SK-N-SH (cell line): ENCODE measurements around the gene GPD2. TPM values are rescaled to one million over a fixed set of nuclear protein-coding genes. Genes with fewer than 3 reads are reported as not detected.

Source experiments
- CTCF ChIA-PET: fragments of 300-600, 350-600 bp; formaldehyde crosslinking; extraction: SDS; loops from one replicate; lab custom pipeline; 2021; lab: Yijun Ruan, JAX
- POLR2A ChIA-PET: fragments of 350-600 bp; sonication (Branson Sonifier 250); formaldehyde crosslinking; extraction: SDS; loops from one replicate; lab custom pipeline; 2020; ENCODE audit warnings: antibody characterized with exemption, inconsistent platforms; lab: Yijun Ruan, JAX
- DNase-seq: peaks from one replicate; pipeline ENCODE4 v3.0.0; 2012
- H2AFZ ChIP-seq: fragments of 200-600 bp; sonication (generic); 2 replicates; pipeline ENCODE4 v1.8.1; 2016; ENCODE audit warnings: antibody characterized with exemption, mild to moderate bottlenecking, low read depth
- H3F3A ChIP-seq: fragments of 200-600 bp; sonication (generic); replicated peaks from 2 replicates; pipeline ENCODE3; 2016; ENCODE audit warnings: antibody characterized with exemption, mild to moderate bottlenecking; ENCODE audit not compliant: insufficient read depth
- H3K27ac ChIP-seq, 2 experiments: fragments of 200-500 bp in 1 of 2; fragments of 200-600 bp in 1 of 2; sonication (Bioruptor generic) in 1 of 2; sonication (generic), shearing (Covaris generic) in 1 of 2; 2 replicates each; pipeline versions ENCODE4 v1.5.1 to v1.6.1; 2014 to 2016; ENCODE audit warnings: low read depth in 2 of 2, inconsistent platforms in 1 of 2, low read length in 1 of 2, mild to moderate bottlenecking in 1 of 2, mixed read lengths in 1 of 2
- H3K27me3 ChIP-seq: fragments of 200-600 bp; sonication (generic), shearing (Covaris generic); 2 replicates; pipeline ENCODE4 v1.6.1; 2016; ENCODE audit warnings: mixed run types; ENCODE audit not compliant: insufficient read depth
- H3K36me3 ChIP-seq, 2 experiments: fragments of 200-500 bp in 1 of 2; fragments of 200-600 bp in 1 of 2; sonication (Bioruptor generic) in 1 of 2; sonication (generic) in 1 of 2; replicated peaks in 1 of 2; 2 replicates each; pipeline versions ENCODE3 to v1.5.1; 2014 to 2016; ENCODE audit warnings: low read length in 1 of 2, mild to moderate bottlenecking in 1 of 2; ENCODE audit not compliant: insufficient read depth in 2 of 2, control insufficient read depth in 1 of 2
- H3K4me1 ChIP-seq, 2 experiments: fragments of 200-500 bp in 1 of 2; fragments of 200-600 bp in 1 of 2; sonication (Bioruptor generic) in 1 of 2; sonication (generic), shearing (Covaris generic) in 1 of 2; 2 replicates each; pipeline versions ENCODE4 v1.5.1 to v1.6.1; 2014 to 2016; ENCODE audit warnings: low read depth in 1 of 2, low read length in 1 of 2, mixed run types in 1 of 2; ENCODE audit not compliant: insufficient read depth in 2 of 2, control insufficient read depth in 1 of 2
- H3K4me2 ChIP-seq: fragments of 200-600 bp; sonication (generic), shearing (Covaris generic); 2 replicates; pipeline ENCODE4 v1.6.1; 2017; ENCODE audit warnings: mixed run types
- H3K4me3 ChIP-seq, 2 experiments: fragments of 200-500 bp in 1 of 2; fragments of 200-600 bp in 1 of 2; sonication (Bioruptor generic) in 1 of 2; sonication (generic), shearing (Covaris generic) in 1 of 2; 2 replicates each; pipeline versions ENCODE4 v1.5.1 to v1.8.1; 2014 to 2016; ENCODE audit warnings: low read depth in 2 of 2, inconsistent platforms in 1 of 2, low read length in 1 of 2, mild to moderate bottlenecking in 1 of 2, mixed read lengths in 1 of 2, moderate library complexity in 1 of 2
- H3K79me2 ChIP-seq: fragments of 200-600 bp; sonication (generic); 2 replicates; pipeline ENCODE4 v1.8.1; 2017; ENCODE audit warnings: mild to moderate bottlenecking; ENCODE audit not compliant: insufficient read depth
- H3K9ac ChIP-seq: fragments of 200-600 bp; sonication (generic); 2 replicates; pipeline ENCODE4 v1.6.1; 2017; ENCODE audit warnings: mixed run types
- H3K9me2 ChIP-seq: fragments of 200-600 bp; sonication (generic); 2 replicates; pipeline ENCODE4 v1.6.1; 2017; ENCODE audit warnings: mixed run types
- H3K9me3 ChIP-seq: fragments of 200-600 bp; sonication (generic); 2 replicates; pipeline ENCODE4 v1.6.1; 2017; ENCODE audit warnings: mixed run types, mild to moderate bottlenecking, moderate library complexity
- H4K20me1 ChIP-seq: fragments of 200-600 bp; sonication (generic); 2 replicates; pipeline ENCODE4 v1.6.1; 2017; ENCODE audit warnings: mild to moderate bottlenecking, mixed run types; ENCODE audit not compliant: insufficient read depth
- CHD2 ChIP-seq: fragments of 150-350 bp; IDR thresholded peaks from 2 replicates; pipeline ENCODE4 v1.6.1; 2018; ENCODE audit warnings: low read length; ENCODE audit not compliant: partially characterized antibody
- FOSL2 ChIP-seq: IDR thresholded peaks from 2 replicates; pipeline ENCODE4 v1.4.0; 2012; ENCODE audit warnings: low read depth, mild to moderate bottlenecking, moderate library complexity, borderline replicate concordance
- JUND ChIP-seq: IDR thresholded peaks from 2 replicates; pipeline ENCODE4 v1.4.0; 2012
- MEF2A ChIP-seq: IDR thresholded peaks from 2 replicates; pipeline ENCODE4 v1.4.0; 2012; ENCODE audit warnings: low read depth, borderline replicate concordance
- NRF1 ChIP-seq: IDR thresholded peaks from 2 replicates; pipeline ENCODE4 v1.6.1; 2012; ENCODE audit warnings: low read depth, mild to moderate bottlenecking, low read length
- WGBS: methylation state at CpG from one replicate; pipeline ENCODE4 v1.1.6; 2017; ENCODE audit warnings: low lambda C conversion rate; 5-methylcytosine and 5-hydroxymethylcytosine counted together
- polyA plus RNA-seq, 3 experiments: library from polyadenylated mRNA; depleted of rRNA; stranded (reverse); fragments of >200 nt; gene quantifications; 2 replicates each; pipeline ENCODE4 v1.2.3, GENCODE V29; 2012
- TF ChIP-seq, protein P1 (sequence below): IDR thresholded peaks from 2 replicates; pipeline ENCODE4 v1.4.0; 2012; ENCODE audit warnings: low read depth
- TF ChIP-seq, protein P2 (sequence below): IDR thresholded peaks from 2 replicates; pipeline ENCODE4; 2012
- TF ChIP-seq, protein P3 (sequence below): fragments of 200-600 bp; sonication (generic); IDR thresholded peaks from 2 replicates; pipeline ENCODE4 v1.6.1; 2017; ENCODE audit warnings: antibody characterized with exemption, mild to moderate bottlenecking, moderate library complexity

Gene GPD2
- polyA plus RNA-seq, 1 of the 3 experiments (the other 2 are of a cell fraction), result 4.8 TPM

DNA sequence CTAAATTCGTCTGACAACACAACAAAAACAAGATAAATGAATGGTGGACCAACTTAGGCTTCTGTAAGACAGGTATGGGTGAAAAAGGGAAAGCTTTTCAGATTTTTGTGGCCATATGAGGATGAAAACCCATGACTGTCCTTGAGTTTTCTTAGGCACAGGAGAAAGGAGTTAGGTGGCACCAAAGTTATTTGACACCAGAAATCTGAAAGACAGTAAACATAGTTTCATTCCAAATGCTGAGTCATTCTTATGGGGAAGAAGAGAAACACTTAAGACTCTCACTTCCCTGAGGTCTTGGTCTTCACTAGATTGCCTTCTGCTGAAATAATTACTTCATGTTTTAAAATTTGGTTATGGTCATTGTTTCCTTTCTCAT is 5.2 kb upstream of the GPD2 start:
- H3K27ac ChIP-seq, result peak overlapping the region in 1 of 2 experiments; percentile 34; a peak in 1 of 4 replicates

DNA sequence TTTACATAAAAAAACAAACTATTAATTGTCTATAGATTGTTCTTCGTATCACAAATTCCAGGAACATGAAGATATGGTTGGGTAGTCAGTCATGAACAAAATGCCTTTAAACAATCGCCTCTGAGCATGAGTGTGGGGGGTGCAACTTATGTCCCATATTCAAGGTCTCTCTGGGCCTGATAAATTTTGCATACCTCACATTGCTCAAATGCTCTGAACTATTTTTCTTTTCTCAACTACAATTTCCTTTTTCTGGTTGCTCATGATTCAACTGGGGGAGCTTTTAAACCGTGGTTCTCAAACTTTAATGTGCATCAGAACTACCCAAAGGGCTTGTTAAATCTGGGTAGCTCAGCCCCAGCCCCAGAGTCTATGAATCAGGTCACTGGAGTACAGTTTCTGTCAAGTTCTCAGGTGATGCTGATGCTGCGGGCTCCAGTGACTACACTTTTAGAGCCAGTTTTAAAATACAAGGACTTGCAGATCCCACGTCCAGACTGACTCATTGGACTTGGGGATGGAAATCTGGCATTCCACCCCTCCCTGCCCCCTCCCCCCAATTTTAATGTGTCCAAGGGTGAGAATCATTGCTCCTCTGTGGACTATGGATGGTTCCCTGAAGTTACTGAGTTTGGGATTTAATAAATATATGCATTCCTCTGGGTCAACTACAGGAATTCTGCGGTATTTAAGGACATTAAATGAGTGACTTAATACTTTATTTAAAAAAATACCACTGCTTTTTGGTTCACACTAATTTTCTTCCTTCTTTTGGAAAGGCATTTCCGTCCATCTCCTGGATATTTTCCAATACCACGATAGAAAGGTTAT is 1.5 kb upstream of the GPD2 start:
- H3K9ac ChIP-seq, result peak overlapping the region; percentile 82; the same call in 1 of the 2 replicates
- no peaks in the 10 kb centered on the region for H3K27me3 ChIP-seq
- peaks cover 16 to 19% of the 10 kb centered on the region in 2 experiments for H3K4me1 ChIP-seq
- DNase-seq, result no peak
- no peaks in the 10 kb centered on the region for H3K9me2 ChIP-seq
- 61% methylated on average over 8 of the region's 8 CpGs for WGBS
- peak overlapping the region; percentile 62 to 63; a peak in 2 of 4 replicates for H3K4me3 ChIP-seq
- CTCF ChIA-PET, result no interaction called here
- TF ChIP-seq, protein P1, sequence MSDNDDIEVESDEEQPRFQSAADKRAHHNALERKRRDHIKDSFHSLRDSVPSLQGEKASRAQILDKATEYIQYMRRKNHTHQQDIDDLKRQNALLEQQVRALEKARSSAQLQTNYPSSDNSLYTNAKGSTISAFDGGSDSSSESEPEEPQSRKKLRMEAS, result no peak
- TF ChIP-seq MEF2A, result 0 out of 2 replicates have a peak, but pooled peaks have one; percentile 7
- no peaks in the 10 kb centered on the region for H4K20me1 ChIP-seq
- H3K79me2 ChIP-seq, result 0 out of 2 replicates have a peak, but pooled peaks cover 3% of the 10 kb centered on the region
- H2AFZ ChIP-seq, result peak overlapping the region; percentile 89; the same call in 1 of the 2 replicates
- POLR2A ChIA-PET, result interaction anchor here (1.4 kb wide), 1 partner anchor 35 kb away, joined by 3 read pairs; no protein-coding TSS in a partner anchor
- peak overlapping the region; percentile 85 for H3K4me2 ChIP-seq
- H3K9me3 ChIP-seq, result no peaks in the 10 kb centered on the region
- H3K36me3 ChIP-seq, result no peaks in the 10 kb centered on the region
- peak overlapping the region; percentile 68 to 87 for H3K27ac ChIP-seq
- no peaks in the 10 kb centered on the region for H3F3A ChIP-seq

More for the DNA sequence above, 5.2 kb upstream of the GPD2 start:
- Histone ChIP-seq H2AFZ (0 out of 2 replicates have a peak overlapping the region, but pooled peaks have one; percentile 42), H3K79me2 (no peaks in the 10 kb centered on the region), H4K20me1 (no peaks in the 10 kb centered on the region), H3K9me2 (no peaks in the 10 kb centered on the region), H3K4me2 (0 out of 2 replicates have a peak overlapping the region, but pooled peaks have one; percentile 9), H3K4me3 (no peak overlapping the region), H3K27me3 (no peaks in the 10 kb centered on the region), H3K4me1 (peaks cover 8 to 19% of the 10 kb centered on the region in 2 experiments), H3K9ac (no peak overlapping the region), H3K9me3 (no peaks in the 10 kb centered on the region), H3K36me3 (no peaks in the 10 kb centered on the region), H3F3A (no peaks in the 10 kb centered on the region)
- WGBS, result 70% methylated on average over 1 of the region's 1 CpG
- no peak for DNase-seq
- POLR2A ChIA-PET, result no interaction called here
- CTCF ChIA-PET, result no interaction called here
- TF ChIP-seq FOSL2 (peak; percentile 38; the same call in 1 of the 2 replicates), JUND (peak; percentile 31; the same call in 1 of the 2 replicates), CHD2 (no peak)
- TF ChIP-seq, protein P2, sequence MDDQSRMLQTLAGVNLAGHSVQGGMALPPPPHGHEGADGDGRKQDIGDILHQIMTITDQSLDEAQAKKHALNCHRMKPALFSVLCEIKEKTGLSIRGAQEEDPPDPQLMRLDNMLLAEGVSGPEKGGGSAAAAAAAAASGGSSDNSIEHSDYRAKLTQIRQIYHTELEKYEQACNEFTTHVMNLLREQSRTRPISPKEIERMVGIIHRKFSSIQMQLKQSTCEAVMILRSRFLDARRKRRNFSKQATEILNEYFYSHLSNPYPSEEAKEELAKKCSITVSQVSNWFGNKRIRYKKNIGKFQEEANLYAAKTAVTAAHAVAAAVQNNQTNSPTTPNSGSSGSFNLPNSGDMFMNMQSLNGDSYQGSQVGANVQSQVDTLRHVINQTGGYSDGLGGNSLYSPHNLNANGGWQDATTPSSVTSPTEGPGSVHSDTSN, result no peak

DNA sequence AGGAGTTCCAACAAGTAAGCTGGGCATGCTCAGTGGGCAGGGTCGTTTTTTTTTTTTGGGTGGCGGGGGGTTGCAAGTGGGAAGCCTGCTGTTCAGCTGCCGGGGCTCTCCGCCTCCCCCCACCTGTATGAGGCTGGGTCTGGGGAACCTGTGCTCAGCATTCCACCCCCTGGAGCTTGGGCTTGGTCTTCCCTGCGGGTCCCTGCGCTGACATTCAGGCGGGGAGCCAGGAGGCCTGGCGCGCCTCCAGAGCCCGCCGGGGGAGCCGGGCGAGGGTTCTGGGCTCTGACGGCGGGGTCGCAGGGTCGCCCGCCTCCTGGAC is 822 bp upstream of the GPD2 start:
- WGBS, result 0% methylated on average over 3 of the region's 18 CpGs
- no peaks in the 10 kb centered on the region for H3F3A ChIP-seq
- H3K27me3 ChIP-seq, result no peaks in the 10 kb centered on the region
- ChIA-PET POLR2A (interaction anchor here (1.4 kb wide), 1 partner anchor 35 kb away, joined by 3 read pairs; no protein-coding TSS in a partner anchor), CTCF (no interaction called here)
- H3K27ac ChIP-seq, result peak overlapping the region; percentile 68 to 87
- H3K4me2 ChIP-seq, result peak overlapping the region; percentile 85
- H3K9ac ChIP-seq, result peak overlapping the region; percentile 82
- no peaks in the 10 kb centered on the region for H4K20me1 ChIP-seq
- H3K9me3 ChIP-seq, result no peaks in the 10 kb centered on the region
- no peaks in the 10 kb centered on the region for H3K36me3 ChIP-seq
- H3K4me3 ChIP-seq, result peak overlapping the region; percentile 62 to 63
- DNase-seq, result no peak
- H3K4me1 ChIP-seq, result peaks cover 16 to 19% of the 10 kb centered on the region in 2 experiments
- H3K79me2 ChIP-seq, result 0 out of 2 replicates have a peak, but pooled peaks cover 3% of the 10 kb centered on the region
- no peaks in the 10 kb centered on the region for H3K9me2 ChIP-seq
- peak overlapping the region; percentile 89 for H2AFZ ChIP-seq
- peak; percentile 46 for TF ChIP-seq NRF1
- TF ChIP-seq, protein P3, sequence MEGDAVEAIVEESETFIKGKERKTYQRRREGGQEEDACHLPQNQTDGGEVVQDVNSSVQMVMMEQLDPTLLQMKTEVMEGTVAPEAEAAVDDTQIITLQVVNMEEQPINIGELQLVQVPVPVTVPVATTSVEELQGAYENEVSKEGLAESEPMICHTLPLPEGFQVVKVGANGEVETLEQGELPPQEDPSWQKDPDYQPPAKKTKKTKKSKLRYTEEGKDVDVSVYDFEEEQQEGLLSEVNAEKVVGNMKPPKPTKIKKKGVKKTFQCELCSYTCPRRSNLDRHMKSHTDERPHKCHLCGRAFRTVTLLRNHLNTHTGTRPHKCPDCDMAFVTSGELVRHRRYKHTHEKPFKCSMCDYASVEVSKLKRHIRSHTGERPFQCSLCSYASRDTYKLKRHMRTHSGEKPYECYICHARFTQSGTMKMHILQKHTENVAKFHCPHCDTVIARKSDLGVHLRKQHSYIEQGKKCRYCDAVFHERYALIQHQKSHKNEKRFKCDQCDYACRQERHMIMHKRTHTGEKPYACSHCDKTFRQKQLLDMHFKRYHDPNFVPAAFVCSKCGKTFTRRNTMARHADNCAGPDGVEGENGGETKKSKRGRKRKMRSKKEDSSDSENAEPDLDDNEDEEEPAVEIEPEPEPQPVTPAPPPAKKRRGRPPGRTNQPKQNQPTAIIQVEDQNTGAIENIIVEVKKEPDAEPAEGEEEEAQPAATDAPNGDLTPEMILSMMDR, result no peak
- TF ChIP-seq, all 33 proteins: peak for 1
